T-cell (primary cell): Measurements from ENCODE around the gene CTNNA3. TPM values are rescaled to one million over a fixed set of nuclear protein-coding genes. Genes with fewer than 3 reads are reported as not detected.

Experiments used
- ATAC-seq, 4 experiments: fragments of 200-7000 bp in 3 of 4; fragments of 150-1000 bp in 1 of 4; cut with Tn5 transposase; replicated peaks in 1 of 4; 1 replicate in 3 of 4; 2 replicates in 1 of 4; pipeline ENCODE4 v1.10.0; 2021; ENCODE audit warnings: moderate library complexity in 3 of 4, mild to moderate bottlenecking in 2 of 4, moderate number of reproducible peaks in 1 of 4
- CTCF ChIA-PET, 2 donors: fragments of 300-600 bp; sonication (Branson Sonifier 250); formaldehyde crosslinking; loops; one replicate each; lab custom pipeline; 2022; ENCODE audit warnings: antibody characterized with exemption in 2 of 2; lab: Charles Lee
- POLR2A ChIA-PET, 2 donors: fragments of 300-600 bp; sonication (Branson Sonifier 250); formaldehyde crosslinking; loops; one replicate each; lab custom pipeline; 2022; ENCODE audit warnings: antibody characterized with exemption in 2 of 2; lab: Charles Lee
- DNase-seq, 35 experiments: peaks; one replicate each; pipeline versions ENCODE4 v3.0.0 to v3.0.0-alpha.2; 2013 to 2023
- H3K27ac ChIP-seq: one replicate; pipeline ENCODE4 v1.5.1; 2013; ENCODE audit warnings: low read length
- H3K27me3 ChIP-seq, 2 experiments: replicated peaks in 1 of 2; 1 replicate in 1 of 2; 2 replicates in 1 of 2; pipeline versions ENCODE4 v1.6.1 to v1.7.0; 2013; ENCODE audit warnings: low read length in 1 of 2, mixed read lengths in 1 of 2; ENCODE audit not compliant: control insufficient read depth in 2 of 2, insufficient read depth in 2 of 2; ENCODE audit errors: extremely low read depth in 1 of 2
- H3K36me3 ChIP-seq, 2 donors: 1 replicate in 1 of 2; 2 replicates in 1 of 2; pipeline versions ENCODE4 v1.6.1 to v1.7.0; 2013; ENCODE audit warnings: low read length in 1 of 2; ENCODE audit not compliant: control insufficient read depth in 2 of 2, insufficient read depth in 1 of 2; ENCODE audit errors: extremely low read depth in 1 of 2
- H3K4me1 ChIP-seq, 2 experiments: 1 replicate in 1 of 2; 2 replicates in 1 of 2; pipeline versions ENCODE4 v1.6.1 to v1.7.0; 2013; ENCODE audit warnings: low read length in 2 of 2, mixed read lengths in 1 of 2; ENCODE audit not compliant: insufficient read depth in 2 of 2, control insufficient read depth in 1 of 2; ENCODE audit errors: extremely low read depth in 1 of 2
- H3K4me3 ChIP-seq, 2 donors: 1 replicate in 1 of 2; 2 replicates in 1 of 2; pipeline versions ENCODE4 v1.5.1 to v1.7.0; 2013; ENCODE audit warnings: mild to moderate bottlenecking in 2 of 2, low read length in 1 of 2, moderate library complexity in 1 of 2; ENCODE audit not compliant: control insufficient read depth in 1 of 2; ENCODE audit errors: extremely low read depth in 1 of 2
- H3K9me3 ChIP-seq: 2 replicates; pipeline ENCODE4 v1.7.0; 2013
- H3K27ac Mint-ChIP-seq, 2 donors: one replicate each; pipeline ENCODE4 v1.8.0; 2020 to 2021; ENCODE audit warnings: mild to moderate bottlenecking in 2 of 2, mixed read lengths in 2 of 2
- H3K27me3 Mint-ChIP-seq, 2 donors: one replicate each; pipeline ENCODE4 v1.8.0; 2021 to 2022; ENCODE audit warnings: mixed read lengths in 2 of 2
- H3K36me3 Mint-ChIP-seq: one replicate; pipeline ENCODE4 v1.8.0; 2021; ENCODE audit warnings: mixed read lengths
- H3K4me1 Mint-ChIP-seq, 3 donors: one replicate each; pipeline ENCODE4 v1.8.0; 2020 to 2022; ENCODE audit warnings: mixed read lengths in 3 of 3, mild to moderate bottlenecking in 1 of 3
- H3K4me3 Mint-ChIP-seq, 3 donors: one replicate each; pipeline ENCODE4 v1.8.0; 2020 to 2022; ENCODE audit warnings: mild to moderate bottlenecking in 3 of 3, mixed read lengths in 3 of 3, moderate library complexity in 3 of 3
- H3K9me3 Mint-ChIP-seq, 3 donors: one replicate each; pipeline ENCODE4 v1.8.0; 2020 to 2022; ENCODE audit warnings: mixed read lengths in 3 of 3
- WGBS: methylation state at CpG from one replicate; pipeline ENCODE4 v1.1.5; 2013; ENCODE audit warnings: missing lambda C conversion rate; ENCODE audit not compliant: insufficient coverage; 5-methylcytosine and 5-hydroxymethylcytosine counted together
- total RNA-seq, 35 experiments: library from RNA in 6 of 35; stranded (reverse) in 6 of 35; fragments of 120-200 nt in 1 of 35; gene quantifications; one replicate each; pipeline versions ENCODE4 v1.2.1 to v1.2.4 and lab custom pipeline; 2013 to 2026

CTNNA3 gene
- total RNA-seq, 5 donors from 2014 or later (not counting 1 experiment from before 2014, with no cell fraction given), result 0.88 TPM; not detected in 4

DNA sequence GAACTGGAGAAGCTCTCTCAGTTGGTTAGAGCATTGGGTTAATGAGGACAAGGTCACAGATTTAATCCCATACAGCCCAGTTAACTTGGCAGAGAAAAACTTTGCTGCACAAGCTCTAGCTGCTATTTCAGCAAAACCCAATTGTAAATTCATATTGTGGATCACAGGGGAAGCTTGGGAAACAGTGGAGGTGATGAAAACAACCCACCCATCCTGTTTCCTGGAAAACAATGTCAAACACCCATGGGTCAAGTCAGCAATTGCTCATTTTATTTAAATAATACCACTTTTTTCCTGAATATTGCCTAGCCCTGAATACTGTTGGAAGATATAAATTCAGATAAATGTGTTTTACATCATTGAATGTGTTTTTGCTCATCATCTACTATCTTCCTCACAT, 1670.8 kb downstream of the CTNNA3 start:
- Mint-ChIP-seq H3K27me3 (no peaks in the 10 kb centered on the region), H3K27ac (no peak overlapping the region), H3K4me1 (no peaks in the 10 kb centered on the region), H3K4me3 (no peak overlapping the region), H3K9me3 (peaks cover 0 to 14% (median 12%) of the 10 kb centered on the region in 3 donors), H3K36me3 (no peaks in the 10 kb centered on the region)
- Histone ChIP-seq H3K27me3 (no peaks in the 10 kb centered on the region), H3K4me1 (no peaks in the 10 kb centered on the region), H3K4me3 (no peak overlapping the region), H3K36me3 (no peaks in the 10 kb centered on the region), H3K27ac (no peak overlapping the region), H3K9me3 (no peaks in the 10 kb centered on the region)
- ATAC-seq (no peak), DNase-seq (no peak)
- CTCF ChIA-PET, result no interaction called here
- POLR2A ChIA-PET, result no interaction called here

DNA sequence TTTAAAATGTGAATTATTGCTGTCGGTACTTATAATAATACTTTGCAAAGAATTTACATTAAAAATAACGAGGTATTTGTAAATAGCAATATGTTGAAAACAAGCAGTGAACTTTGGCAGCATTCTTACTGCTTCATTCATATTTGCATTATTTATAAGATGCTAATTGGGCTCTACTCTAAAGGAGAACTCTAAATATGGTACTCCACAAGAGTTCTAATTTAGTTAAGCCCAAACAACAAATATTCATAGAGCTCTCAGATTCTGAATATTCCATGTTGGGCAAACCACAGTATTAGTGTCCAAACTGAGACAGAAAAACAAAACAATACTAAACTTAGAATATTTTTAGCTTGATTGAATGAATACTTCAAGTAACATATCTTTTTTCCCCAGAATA, 1674.6 kb downstream of the CTNNA3 start:
- H3K4me3 Mint-ChIP-seq, result no peak overlapping the region
- no peaks in the 10 kb centered on the region for H3K36me3 ChIP-seq
- POLR2A ChIA-PET, result no interaction called here
- no peaks in the 10 kb centered on the region for H3K27me3 ChIP-seq
- H3K9me3 Mint-ChIP-seq, result peaks cover 0 to 9% (median 4%) of the 10 kb centered on the region in 3 donors
- no peaks in the 10 kb centered on the region for H3K27me3 Mint-ChIP-seq
- H3K9me3 ChIP-seq, result no peaks in the 10 kb centered on the region
- H3K4me1 Mint-ChIP-seq, result no peaks in the 10 kb centered on the region
- CTCF ChIA-PET, result no interaction called here
- no peak overlapping the region for H3K27ac Mint-ChIP-seq
- H3K36me3 Mint-ChIP-seq, result no peaks in the 10 kb centered on the region
- H3K27ac ChIP-seq, result no peak overlapping the region
- ATAC-seq (no peak), DNase-seq (no peak)
- no CpG with 5 or more reads among the region's 2 CpGs for whole genome bisulfite sequencing
- no peak overlapping the region for H3K4me3 ChIP-seq
- H3K4me1 ChIP-seq, result no peaks in the 10 kb centered on the region

DNA sequence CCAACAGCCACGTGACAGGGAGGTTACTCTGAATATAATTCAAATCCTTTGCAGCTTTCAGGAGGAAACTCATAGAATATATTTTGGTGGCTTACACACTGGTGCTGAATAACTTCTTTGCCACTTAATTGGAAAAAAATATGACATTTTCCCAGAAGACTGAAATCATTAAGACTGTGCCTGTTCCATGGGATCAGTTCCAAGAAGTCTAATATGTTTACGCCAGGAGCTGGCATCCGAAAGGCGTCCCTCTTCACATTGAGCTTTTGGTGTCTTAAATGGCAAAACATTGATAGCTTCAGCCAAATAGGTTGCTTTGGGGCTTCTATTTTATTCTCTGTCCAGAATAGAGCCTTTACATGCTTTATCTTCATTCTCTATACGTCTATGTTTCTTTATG, 1687.8 kb downstream of the CTNNA3 start:
- no peak overlapping the region for H3K27ac ChIP-seq
- no peak overlapping the region for H3K4me3 Mint-ChIP-seq
- H3K9me3 Mint-ChIP-seq, result peaks cover 3 to 15% (median 10%) of the 10 kb centered on the region in 3 donors
- ChIA-PET POLR2A (interaction anchor here in 1 of 2 donors (0.6 kb wide), 1 partner anchor 1453 kb away, joined by 3 read pairs; no protein-coding TSS in a partner anchor), CTCF (no interaction called here)
- no peak overlapping the region for H3K4me3 ChIP-seq
- no peaks in the 10 kb centered on the region for H3K36me3 ChIP-seq
- H3K27me3 ChIP-seq, result no peaks in the 10 kb centered on the region
- no peaks in the 10 kb centered on the region for H3K9me3 ChIP-seq
- ATAC-seq (no peak), DNase-seq (no peak)
- H3K27ac Mint-ChIP-seq, result no peak overlapping the region
- no peaks in the 10 kb centered on the region for H3K4me1 Mint-ChIP-seq
- H3K36me3 Mint-ChIP-seq, result no peaks in the 10 kb centered on the region
- 91% methylated on average over 3 of the region's 5 CpGs for WGBS
- H3K4me1 ChIP-seq, result no peaks in the 10 kb centered on the region
- H3K27me3 Mint-ChIP-seq, result no peaks in the 10 kb centered on the region

DNA sequence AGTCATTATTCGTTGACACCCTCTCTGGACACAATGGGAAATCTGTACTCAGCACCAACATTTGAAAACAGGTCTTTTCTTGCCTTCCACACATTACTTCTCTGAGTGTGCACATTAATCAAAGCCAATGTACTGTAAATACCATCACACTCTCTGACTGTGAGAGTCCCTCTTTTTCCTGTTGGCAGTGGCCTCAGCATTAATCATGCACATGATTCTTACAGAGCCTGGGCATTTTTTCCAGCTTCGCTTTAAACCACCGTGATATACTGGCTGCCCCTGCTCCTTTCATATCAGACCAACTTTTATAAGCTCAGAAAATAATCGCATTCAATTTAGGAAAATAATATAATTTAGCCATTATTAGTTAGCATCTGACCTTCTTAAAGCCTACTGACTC, 1689.6 kb downstream of the CTNNA3 start:
- Histone ChIP-seq H3K9me3 (no peaks in the 10 kb centered on the region), H3K4me3 (no peak overlapping the region), H3K36me3 (no peaks in the 10 kb centered on the region), H3K27me3 (no peaks in the 10 kb centered on the region), H3K27ac (no peak overlapping the region), H3K4me1 (no peaks in the 10 kb centered on the region)
- no peaks in the 10 kb centered on the region for H3K4me1 Mint-ChIP-seq
- ChIA-PET CTCF (no interaction called here), POLR2A (no interaction called here)
- WGBS, result 60% methylated on average over 1 of the region's 4 CpGs
- H3K36me3 Mint-ChIP-seq, result no peaks in the 10 kb centered on the region
- H3K27ac Mint-ChIP-seq, result no peak overlapping the region
- DNase-seq, result no peak
- ATAC-seq, result no peak
- H3K4me3 Mint-ChIP-seq, result no peak overlapping the region
- no peaks in the 10 kb centered on the region for H3K27me3 Mint-ChIP-seq
- H3K9me3 Mint-ChIP-seq, result peaks cover 6 to 15% (median 10%) of the 10 kb centered on the region in 3 donors

DNA sequence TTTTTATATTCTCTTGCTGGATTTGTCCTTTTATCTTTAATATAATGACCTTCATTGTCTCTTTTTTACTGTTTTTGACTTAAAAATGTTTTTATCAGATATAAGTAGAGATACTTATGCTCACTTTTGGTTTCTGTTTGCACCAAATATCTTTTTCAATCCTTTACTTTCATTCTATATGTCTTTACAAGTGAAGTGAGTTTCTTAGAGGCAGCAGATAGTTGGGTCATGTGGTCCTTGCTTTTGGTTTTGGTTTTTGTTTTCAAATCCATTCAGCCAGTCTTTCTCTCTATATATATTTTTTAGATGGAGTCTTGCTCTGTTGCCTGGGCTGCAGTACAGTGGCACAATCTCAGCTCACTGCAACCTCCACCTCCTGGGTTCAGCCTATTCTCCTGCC, 1702.5 kb downstream of the CTNNA3 start:
- no peak for ATAC-seq
- Mint-ChIP-seq H3K4me3 (no peak overlapping the region), H3K27ac (no peak overlapping the region), H3K4me1 (no peaks in the 10 kb centered on the region), H3K9me3 (peaks cover 15 to 29% (median 25%) of the 10 kb centered on the region in 3 donors), H3K36me3 (no peaks in the 10 kb centered on the region), H3K27me3 (no peaks in the 10 kb centered on the region)
- Histone ChIP-seq H3K9me3 (no peaks in the 10 kb centered on the region), H3K27ac (no peak overlapping the region), H3K36me3 (no peaks in the 10 kb centered on the region), H3K4me3 (no peak overlapping the region), H3K4me1 (no peaks in the 10 kb centered on the region), H3K27me3 (no peaks in the 10 kb centered on the region)
- POLR2A ChIA-PET, result no interaction called here
- CTCF ChIA-PET, result no interaction called here
- DNase-seq, result no peak

DNA sequence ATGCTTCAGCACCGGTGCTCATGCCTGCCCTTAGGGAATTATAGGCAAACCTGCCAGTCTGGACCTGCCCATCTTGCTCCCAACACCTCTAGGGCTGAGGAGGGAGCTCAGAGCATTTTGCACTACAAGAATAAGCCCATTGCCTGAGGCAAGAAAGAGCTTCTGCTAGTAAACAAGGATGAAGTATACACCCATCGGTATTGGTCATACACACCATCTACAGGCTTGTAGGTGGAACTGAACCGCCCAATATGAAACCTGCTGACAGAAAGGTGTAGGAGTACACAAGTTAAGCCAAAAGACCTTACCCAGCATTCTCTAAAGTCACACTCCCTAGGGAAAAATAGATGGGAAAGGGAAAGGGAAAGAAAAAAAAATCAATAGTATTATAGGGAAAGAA, 1727.1 kb downstream of the CTNNA3 start:
- Mint-ChIP-seq H3K27ac (no peak overlapping the region), H3K27me3 (no peaks in the 10 kb centered on the region), H3K36me3 (no peaks in the 10 kb centered on the region), H3K9me3 (peaks cover 0 to 15% (median 15%) of the 10 kb centered on the region in 3 donors), H3K4me3 (no peak overlapping the region), H3K4me1 (no peaks in the 10 kb centered on the region)
- no peaks in the 10 kb centered on the region for H3K36me3 ChIP-seq
- no CpG with 5 or more reads among the region's 3 CpGs for WGBS
- H3K9me3 ChIP-seq, result no peaks in the 10 kb centered on the region
- no peaks in the 10 kb centered on the region for H3K4me1 ChIP-seq
- CTCF ChIA-PET, result no interaction called here
- ATAC-seq (no peak), DNase-seq (no peak)
- no peaks in the 10 kb centered on the region for H3K27me3 ChIP-seq
- no peak overlapping the region for H3K4me3 ChIP-seq
- H3K27ac ChIP-seq, result no peak overlapping the region
- POLR2A ChIA-PET, result interaction anchor here in 1 of 2 donors (0.7 kb wide), 1 partner anchor 23 kb away, joined by 3 read pairs; no protein-coding TSS in a partner anchor

DNA sequence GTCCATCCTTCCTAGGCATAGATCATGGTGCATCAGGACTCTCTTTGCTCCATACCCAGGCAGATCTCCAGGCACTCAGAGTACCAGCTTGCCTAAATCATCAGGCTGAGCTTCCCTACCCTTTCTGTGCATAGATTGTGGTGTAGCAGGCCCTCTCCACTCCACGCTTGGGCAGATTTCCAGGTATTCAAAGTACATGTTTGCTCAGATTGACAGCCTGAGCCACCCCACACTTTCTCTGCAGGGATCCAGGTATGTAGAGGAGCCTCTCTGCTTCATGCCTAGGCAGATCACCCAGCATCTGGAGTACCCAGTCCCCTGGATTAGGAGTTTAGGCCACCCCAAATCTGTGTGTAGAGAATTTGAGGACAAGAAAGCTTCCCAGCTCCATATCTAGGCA, 1727.6 kb downstream of the CTNNA3 start:
- no peaks in the 10 kb centered on the region for H3K4me1 ChIP-seq
- no peaks in the 10 kb centered on the region for H3K9me3 ChIP-seq
- no peak overlapping the region for H3K27ac ChIP-seq
- Mint-ChIP-seq H3K4me3 (no peak overlapping the region), H3K27me3 (no peaks in the 10 kb centered on the region), H3K36me3 (no peaks in the 10 kb centered on the region), H3K9me3 (peaks cover under 1 to 15% (median 15%) of the 10 kb centered on the region in 3 donors), H3K4me1 (no peaks in the 10 kb centered on the region), H3K27ac (no peak overlapping the region)
- H3K36me3 ChIP-seq, result no peaks in the 10 kb centered on the region
- no peak for DNase-seq
- H3K27me3 ChIP-seq, result no peaks in the 10 kb centered on the region
- no peak for ATAC-seq
- no peak overlapping the region for H3K4me3 ChIP-seq
- ChIA-PET POLR2A (no interaction called here), CTCF (no interaction called here)
- WGBS, result no CpG with 5 or more reads among the region's 1 CpG
